GM21367 (cell line): ENCODE results near the gene HPCAL4.

Source experiments
- ATAC-seq: cut with Tn5 transposase; IDR thresholded peaks from one replicate; pipeline ENCODE4 v1.9.1; 2021; ENCODE audit not compliant: unreplicated experiment

Gene HPCAL4

DNA sequence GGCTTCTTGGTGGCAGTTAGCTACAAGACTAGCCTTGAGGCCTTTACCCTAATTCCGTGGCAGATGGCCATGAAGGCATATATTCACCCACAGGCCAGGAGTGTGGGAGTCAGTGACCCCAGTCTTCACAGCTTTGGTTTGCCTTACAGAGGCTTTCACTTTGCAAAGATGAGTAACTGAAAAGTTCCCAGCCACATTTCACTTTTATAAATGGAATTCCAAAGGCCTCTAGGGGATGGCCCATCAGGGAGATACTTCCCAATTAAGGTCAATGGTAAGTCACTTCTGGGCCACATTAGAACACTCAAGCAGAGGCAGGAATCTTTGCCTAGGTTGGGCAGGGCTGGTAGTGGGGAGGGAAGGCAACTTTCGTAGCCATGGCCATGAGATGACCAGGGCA is 38.7 kb downstream of the HPCAL4 start:
- ATAC-seq = no peak

DNA sequence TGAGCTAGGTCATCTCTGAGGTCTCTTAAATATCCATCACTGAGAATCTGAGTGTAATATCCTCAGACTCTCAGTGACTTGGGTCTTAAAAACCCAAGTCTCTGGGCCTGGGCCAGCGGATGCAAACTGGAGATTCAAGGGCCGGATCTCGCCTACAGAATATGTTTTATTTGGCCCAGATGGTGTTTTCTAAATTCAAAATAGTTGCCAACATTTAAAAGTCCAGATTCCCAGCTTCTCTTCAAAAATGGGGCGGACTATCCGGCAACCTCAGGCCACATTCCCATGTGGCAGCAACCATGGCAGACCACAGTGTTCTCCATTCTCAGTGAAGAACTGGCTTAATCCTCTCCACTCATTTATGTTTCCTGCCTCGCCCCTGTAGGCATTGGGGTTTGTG is 39.1 kb downstream of the HPCAL4 start:
- ATAC-seq = no peak

DNA sequence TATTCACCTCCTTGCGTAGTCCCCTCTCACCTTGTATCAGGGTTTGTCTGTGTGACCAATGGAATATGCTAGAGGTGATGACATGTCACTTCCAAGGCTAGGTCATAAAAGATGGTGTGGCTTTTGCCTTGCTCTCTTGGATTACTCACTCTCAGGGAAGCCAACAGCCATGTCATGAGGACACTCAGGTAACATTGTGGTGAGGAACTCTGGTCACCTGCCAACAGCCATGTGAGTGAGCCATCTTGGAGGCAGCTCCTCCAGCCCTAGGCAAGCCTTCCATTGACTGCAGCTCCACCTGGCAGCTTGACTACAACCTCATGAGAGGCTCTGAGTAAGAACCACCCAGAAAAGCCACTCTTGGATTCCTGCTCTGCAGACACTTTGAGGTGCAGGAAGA is 40.8 kb downstream of the HPCAL4 start:
- ATAC-seq = no peak

DNA sequence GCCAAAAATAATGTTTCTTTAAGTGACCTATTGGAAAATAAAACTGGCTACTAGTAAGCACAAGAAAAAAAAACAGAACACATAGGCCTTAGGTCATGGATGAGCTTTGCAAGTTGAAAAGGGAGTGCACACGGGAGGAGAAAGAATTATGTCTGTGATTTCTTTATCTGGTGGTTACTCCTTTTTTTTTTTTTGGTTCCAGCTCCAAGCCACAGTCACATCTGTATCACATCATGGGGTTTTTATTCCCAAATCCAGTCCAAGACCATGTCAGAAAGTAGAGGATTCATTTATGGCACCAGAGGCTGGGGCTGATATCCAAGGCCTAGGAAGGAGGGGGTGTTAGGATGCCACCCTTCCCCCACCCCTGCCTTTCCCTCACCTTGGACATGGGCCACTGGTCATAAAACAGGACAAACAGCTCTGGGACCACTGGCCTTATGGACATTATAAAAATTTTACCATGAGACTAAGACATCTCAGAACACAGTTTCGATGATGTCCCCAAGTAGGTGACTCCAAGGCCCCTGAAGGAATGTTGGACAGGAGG is 41.5 kb downstream of the HPCAL4 start:
- no peak for ATAC-seq

DNA sequence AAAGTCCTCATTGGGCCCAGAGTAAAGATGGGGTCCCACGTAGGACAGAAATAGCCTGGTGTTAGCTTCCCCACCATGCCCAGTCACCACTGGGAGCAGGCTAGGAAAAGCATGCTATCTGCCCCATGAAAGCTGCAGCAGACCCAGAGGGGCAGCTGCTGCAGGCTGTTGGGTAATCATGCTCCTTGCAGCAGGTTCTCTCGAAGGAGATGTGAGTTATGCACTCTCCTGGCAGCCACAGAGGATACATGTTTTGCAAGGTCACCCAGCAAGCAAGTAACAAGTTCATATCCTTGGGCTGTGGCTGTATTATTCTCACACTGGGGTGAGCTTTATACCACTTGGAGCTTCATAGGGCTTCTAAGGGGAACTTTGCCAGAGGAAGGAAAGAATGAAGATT is 42.7 kb downstream of the HPCAL4 start:
- no peak for ATAC-seq

DNA sequence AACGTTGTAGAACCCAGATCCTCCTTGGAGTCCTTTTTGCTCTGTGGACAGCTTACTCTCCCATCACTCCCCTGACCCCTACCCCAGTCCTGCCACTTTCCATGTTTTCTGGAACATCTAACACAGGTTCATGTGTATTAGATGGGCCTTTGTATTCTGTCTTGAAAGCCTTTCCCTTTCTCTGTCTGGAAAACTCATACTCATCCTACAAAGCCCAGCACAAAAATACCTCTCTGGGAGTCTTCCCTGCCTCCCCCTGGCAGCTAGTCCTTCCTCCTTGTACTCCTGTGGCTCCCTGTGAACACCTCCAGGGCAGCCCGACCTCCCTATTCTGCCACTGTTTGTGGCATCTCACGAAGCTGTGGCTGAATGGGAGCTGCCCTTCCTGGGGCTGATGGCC is 44.0 kb downstream of the HPCAL4 start:
- ATAC-seq = no peak

DNA sequence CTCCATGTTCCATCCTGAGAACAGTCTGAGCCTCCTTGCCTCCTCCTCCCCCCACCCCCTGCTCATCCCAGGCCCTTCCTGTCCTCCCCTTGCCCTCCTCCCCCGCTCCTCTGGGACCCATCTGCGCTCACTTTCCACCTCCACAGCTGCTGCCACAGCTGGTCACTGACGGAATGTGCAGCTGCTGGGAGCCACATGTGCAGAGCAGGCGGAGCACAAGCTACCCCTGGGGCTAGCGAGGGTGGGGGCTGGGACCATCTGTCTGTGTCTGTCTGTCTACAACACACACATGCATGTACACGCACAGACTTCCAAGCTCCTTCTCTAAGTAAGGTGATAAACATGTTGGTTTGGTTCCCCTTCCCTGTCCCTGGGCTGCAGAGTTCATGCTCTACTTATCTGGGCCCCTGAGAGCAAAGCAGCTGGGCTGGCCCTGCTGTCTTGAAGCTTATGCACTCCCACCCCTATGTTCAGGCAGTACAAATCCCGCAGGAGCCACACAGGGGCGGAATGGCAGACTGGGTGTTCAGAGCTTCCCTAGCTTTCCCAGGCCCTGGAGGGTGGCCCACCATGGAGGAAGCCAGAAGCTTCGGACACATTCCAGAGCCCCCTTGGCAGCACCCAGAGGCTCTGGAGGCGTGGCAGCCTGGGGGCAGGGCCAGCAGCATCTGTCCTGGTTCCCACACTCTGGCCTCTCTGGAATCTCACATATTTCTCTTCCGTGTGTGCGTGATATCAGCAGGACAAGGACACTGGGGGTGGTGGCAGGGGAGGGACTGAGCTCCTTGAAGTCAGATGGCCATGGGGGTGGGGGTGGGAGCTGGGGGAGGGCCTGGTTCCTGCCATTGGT is 44.8 kb downstream of the HPCAL4 start:
- ATAC-seq = no peak

DNA sequence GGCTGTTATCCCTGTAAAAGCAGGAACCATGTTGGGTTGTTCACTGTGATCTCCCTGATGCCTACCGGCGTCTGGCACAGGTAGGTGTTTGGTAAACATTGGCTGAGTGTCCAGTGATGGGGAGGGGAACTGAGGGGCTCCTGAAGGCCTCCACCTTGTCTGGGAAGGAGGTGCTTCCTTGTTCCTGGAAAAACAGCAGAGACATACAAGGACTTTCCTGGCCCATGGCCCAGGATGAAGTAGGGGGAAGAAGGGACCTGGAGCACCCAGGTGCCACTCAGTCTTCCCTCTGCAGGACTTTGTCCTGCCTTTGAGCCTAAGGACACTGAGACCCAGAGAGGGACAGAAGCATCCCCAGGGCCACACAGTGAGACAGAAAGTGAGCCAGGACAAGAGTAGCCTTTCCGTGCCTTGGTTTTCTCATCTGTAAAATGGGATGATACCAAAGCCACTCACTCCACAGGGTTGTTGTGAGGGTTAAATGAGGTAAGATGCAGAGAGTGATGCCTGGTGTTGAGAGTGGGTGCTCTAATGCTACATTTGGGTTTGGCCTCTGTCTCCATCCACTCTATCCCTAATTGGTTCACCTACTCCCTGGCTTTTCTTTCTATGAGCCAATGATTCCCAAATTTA is 45.7 kb downstream of the HPCAL4 start:
- no peak for ATAC-seq

DNA sequence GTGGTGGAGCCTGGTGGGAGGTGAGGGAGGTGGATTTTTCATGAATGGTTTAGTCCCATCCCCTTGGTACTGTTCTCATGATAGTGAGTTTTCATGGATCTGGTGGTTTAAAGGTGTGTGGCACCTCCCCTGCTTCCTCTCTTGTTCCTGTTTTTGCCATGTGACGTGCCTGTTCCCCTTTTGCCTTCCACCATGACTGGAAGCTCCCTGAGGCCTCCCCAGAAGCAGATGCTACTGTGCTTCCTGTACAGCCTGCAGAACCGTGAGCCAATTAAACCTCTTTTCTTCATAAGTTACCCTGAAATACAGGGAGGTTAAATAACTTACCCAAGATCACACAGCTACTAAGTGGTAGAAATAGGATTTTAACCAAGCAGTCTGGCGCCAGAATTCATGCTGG is 47.5 kb downstream of the HPCAL4 start:
- ATAC-seq = no peak

DNA sequence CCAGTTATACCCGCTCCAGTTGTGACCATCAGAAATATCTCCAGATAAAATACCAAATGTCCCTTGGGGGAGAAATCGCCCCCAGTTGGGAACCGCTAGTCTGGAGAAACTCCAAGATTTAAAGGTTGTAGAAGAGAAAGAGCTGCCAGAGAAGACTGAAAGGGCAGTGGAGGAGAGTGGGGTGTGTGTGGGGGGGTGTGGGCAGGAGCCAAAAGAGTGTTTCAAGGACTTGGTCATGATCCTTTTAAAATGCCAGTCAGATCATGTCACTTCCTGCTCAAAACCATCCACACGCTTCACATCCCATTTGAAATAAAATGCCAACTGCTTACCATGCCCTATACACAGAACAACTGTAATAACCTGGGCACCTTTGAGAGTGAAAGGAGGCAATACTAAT is 48.4 kb downstream of the HPCAL4 start:
- no peak for ATAC-seq

DNA sequence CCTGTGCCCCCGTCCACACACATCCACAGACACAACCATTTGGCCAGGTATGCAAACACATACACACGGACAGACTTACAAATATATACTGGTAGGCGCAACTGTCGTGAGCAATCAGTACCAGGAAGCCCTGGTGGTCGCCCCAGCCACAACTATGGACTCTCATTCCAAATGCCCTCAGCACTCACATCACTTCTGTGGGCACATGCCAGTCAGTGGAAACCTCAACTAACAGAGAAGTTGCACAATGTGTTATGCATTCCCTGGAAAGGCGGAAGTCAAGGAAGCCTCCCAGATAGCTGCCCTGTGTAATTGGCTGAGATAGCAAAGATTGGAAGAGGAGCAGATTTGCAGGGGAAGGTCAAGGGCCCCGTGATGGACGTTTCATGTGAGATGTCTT is 50.4 kb downstream of the HPCAL4 start:
- ATAC-seq = no peak

DNA sequence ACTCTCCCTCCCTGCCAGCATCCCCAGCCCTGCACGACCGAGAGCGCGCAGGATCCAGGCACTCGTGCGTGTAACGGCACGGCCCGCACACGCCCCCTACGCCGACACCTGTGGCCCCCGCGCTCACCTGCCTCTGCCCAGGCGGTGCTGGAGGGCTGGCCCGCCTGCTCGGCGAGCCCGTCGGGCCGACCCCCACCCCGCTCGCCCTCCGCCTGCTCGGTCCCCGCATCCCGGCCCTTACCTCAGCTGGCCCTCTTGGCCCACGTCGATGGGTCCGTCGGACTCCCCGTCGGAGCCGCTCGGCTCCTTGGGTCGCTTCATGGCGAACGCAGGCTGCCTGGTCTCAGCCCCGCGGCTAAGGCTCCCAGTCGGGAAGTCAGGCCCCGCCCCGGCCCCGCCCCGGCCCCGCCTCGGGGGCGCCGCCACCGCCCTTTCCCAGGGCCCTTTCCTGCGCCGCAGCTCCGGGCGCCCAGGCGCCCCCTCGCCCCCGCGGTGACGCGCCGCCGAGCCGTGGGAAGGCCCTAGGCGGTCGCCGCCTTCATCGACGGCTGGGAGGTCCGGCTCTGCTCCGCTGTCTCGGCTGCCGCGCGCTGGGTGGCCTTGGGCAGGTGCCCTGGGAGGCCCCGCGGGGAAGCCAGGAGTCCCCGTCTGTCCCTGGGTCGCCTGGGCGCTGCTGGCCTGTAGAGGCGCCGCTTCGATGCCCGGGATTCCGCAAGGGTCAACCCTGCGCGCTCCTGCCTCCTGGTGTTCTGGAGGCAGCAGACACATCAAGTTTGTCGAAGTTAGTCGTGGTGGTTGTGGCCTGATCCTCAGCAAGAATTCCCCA is 51.7 kb downstream of the HPCAL4 start, which contains the start of gene HEYL:
HEYL (minus strand) TSS at position 339 of the 826 bp plus-strand sequence; CDS start at position 321, 18 bp downstream.
- no peak for ATAC-seq

DNA sequence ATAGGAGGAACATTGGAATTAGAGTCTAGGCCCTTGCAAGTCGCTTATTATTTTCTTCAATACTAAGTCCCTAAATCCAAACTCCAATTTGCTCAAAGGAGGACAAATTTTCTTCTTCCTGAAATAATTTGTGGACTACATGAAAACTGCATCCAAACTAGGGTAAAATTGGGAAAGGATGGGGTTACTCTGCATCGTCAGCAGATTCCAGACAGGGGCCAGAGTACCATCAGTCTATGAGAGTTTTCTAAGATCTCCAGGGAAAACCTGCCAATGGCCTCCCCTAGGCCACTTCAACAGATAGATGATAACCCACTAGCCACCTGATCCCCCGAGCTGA is 52.3 kb downstream of the HPCAL4 start:
- no peak for ATAC-seq

DNA sequence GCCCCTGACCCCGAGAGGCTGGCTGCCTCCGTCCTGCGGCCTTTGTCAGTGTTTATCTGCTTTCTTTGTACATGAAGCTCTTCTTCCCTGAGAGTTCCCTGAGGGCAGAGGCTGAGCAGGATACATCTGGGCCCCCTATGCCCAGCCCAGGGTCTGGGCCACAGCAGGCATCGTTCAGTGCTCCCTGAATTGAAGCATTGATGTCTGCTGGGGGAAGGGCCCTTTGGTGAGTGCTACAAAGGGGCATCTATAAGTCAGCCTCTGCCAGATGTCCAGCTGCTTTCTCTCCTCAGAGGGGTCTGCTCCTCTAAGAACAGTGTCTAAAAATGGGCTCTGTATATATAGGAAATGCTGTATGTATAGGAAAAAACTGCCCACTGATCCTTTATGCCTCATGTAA is 53.9 kb downstream of the HPCAL4 start:
- no peak for ATAC-seq

DNA sequence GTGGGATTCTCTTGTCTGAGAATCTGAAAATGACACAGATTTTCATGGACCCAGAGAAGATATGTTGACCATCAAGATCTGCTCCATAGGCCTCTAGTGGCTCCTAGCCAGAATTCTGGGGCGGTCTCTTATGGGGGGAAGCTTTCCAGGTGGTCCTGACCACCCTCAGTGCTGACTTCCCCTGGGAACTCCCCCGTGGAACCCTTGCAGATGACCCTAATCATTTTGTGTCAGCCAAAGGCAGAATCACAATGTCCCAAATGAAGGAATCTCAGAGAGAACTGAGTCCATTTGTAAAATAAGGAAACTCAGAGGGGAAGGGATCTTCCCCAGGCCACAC is 55.4 kb downstream of the HPCAL4 start:
- no peak for ATAC-seq

DNA sequence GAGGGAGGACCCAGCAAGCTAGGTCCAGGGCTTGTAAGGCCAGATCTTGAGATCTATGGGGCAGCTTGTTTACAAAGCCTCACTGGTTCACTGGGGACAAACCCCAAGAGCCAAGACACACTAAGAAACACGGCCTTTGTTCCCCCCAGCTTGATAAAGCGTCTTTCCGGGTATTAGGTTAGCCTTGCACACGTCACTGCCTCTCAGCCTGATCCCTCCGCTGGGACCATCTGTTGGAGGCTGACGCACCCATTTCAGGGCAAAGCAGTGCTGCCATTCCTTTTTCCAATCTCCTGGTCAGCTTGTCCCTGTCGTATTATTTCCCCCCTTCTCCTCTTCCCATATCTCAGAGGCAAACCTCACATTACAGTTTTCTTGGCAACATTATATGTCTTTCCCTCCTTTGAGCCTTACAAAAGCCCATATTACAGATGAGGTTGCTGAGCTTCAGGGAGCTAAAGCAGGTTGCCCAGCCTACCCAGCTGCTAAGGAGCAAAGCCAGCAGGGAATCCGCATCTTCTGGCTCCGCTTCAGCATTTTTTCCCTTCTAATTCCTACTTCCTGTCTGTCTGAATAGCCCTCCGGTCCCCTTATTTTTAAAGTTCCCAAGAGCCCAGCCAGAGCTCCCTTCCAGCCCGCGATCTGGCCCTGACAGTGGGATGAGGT is 55.9 kb downstream of the HPCAL4 start:
- no peak for ATAC-seq

DNA sequence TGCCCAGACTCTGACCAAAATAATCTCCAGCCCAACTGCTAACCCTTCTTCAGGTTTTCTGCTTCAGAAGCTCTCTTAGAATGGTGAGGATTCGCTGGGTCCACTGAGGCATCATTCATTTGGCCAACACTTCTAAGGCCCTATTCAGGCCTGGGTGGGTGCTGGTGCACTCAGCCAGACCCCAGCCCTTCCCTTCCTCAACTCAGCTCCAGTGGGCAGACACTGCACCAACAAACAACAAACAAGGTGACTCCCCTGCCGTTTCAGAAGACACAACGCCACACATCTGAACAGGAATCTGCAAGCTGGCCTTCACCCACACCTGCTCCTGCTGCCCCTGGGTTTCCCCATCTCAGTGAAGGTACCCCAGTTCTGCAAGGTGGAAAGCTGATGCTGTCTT is 57.8 kb downstream of the HPCAL4 start:
- ATAC-seq = no peak

DNA sequence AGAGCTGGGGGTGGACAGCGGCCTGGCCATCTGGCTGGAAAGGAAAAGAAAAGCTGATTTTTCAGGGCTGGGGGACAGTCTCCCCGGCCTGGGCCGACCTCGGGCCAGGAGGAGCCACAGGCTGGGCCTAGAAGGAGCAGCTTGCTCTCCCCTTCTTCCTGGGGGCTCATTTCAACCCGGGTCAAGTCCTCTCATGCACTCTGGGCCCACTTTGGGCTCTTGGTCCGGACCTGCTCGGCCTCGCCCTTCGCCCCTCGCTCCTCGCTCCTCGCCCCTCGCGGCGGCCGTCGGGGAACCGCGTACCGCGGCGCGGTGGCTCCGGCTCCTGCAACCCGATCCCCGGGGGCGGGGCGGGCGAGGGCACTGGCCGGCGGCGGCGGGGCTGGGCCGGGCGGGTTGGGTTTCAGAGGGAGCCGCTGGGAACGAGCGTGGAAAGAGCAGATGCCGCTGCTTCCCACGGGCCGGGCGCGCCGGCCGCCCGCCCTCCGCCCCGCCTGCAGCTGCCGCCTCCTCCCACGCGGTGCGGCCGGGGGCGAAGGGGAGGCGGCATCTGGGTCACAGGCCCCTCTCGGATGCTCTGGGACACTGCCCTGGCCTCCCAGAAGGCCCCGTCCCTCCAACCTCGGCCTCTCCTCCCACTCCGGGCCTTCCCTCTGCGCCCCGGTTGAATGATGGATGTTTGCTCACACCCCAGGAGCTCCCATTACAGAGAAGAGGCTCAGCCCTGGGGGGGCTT is 58.4 kb downstream of the HPCAL4 start:
- no peak for ATAC-seq

DNA sequence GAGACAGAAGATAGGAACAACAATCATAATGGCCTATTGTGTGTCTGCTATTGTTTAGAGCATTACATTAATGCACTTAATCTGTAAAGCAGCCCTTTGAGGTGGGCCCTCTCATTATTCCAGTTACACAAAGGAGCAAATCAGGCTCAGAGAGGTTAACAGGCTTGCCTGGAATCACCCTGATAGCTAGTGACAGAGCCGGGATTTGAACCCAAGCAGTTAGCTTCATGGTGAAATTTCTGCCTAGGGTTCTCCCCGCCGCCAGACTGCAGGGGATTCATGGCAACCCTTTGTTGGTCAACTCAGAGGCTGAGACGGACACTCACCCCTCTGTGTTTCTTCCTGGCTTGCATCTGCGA is 58.9 kb downstream of the HPCAL4 start:
- ATAC-seq = no peak
